CD4-positive, alpha-beta T cell treated with Interleukin-6 for 4 hours (primary cell): ENCODE data around the gene CNNM4.

Source experiments
- DNase-seq: peaks from one replicate; pipeline ENCODE4 v3.0.0-alpha.2; 2020; ENCODE audit warnings: mixed read lengths

The CNNM4 gene

DNA sequence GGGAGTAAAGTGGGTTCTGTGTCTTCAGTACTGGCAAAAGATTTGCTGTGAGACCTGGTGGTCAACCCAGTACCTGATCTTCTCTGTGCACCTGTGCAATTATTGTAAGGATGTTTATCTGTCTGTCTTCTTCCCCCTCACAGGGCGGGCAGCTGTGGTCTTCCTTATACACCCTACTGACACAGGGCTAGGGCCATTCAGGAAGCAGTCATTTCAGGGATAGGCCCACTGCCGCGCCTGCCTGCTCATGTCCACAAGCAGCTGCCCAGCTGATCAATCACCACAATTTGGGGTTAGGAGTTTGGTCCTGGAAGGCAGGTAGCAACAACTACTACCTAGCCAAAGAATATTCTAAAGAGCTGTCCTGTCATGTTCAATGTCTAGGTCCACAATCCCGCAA, 1.2 kb upstream of the CNNM4 start:
- no peak for DNase-seq

DNA sequence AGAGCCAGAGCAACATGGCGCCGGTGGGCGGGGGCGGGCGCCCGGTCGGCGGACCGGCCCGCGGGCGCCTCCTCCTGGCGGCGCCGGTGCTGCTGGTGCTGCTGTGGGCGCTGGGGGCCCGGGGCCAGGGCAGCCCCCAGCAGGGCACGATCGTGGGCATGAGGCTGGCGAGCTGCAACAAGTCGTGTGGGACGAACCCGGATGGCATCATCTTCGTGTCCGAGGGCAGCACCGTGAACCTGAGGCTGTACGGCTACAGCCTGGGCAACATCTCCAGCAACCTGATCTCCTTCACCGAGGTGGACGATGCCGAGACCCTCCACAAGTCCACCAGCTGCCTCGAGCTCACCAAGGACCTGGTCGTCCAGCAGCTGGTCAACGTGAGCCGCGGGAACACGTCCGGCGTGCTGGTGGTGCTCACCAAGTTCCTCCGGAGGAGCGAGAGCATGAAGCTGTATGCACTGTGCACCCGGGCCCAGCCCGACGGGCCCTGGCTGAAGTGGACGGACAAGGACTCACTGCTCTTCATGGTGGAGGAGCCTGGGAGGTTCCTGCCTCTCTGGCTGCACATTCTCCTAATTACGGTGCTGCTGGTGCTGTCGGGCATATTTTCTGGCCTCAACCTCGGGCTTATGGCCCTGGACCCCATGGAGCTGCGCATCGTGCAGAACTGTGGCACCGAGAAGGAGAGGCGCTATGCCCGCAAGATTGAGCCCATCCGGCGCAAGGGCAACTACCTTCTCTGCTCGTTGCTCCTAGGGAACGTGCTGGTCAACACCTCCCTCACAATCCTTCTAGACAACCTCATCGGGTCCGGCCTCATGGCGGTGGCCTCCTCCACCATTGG, 507 bp downstream of the CNNM4 start:
- no peak for DNase-seq

DNA sequence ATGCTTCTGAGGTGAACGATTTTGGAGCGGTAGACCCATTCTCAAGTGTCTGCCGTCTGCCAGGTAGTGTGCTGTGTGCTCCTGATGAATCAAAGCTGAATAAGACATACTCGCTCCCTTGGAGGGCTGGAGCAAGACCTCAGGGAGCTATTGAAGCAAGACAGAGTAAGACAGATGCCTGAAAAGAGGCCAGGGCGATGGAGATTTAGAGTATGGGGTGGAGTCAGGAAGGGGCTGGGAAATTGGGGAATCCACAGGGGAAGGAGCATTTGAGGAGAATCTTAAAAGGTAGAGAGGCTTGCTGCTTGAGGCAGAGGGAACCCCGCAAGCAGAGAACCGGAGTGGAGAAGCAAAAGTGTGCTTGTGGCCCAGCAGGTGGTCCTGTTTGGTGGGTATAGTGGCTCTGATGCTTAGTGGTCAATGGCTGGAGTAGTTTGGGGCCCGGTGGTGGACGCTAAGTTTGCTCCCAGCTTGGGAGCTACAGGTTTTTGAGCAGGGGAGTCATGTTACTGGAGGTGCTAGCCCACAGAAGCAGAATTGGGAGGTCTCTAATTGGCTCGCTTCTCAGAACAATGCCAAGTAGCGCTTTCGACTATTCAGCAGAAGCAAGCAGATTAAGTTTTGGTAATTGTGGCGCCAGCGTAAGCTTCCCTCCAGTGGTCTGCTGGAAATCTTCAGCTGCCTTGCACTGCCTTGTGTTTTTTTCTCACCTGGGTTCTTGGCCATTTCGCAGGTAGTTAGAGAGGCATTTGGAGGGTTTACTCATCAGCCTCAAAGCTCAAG, 2.0 kb downstream of the CNNM4 start:
- DNase-seq: no peak

DNA sequence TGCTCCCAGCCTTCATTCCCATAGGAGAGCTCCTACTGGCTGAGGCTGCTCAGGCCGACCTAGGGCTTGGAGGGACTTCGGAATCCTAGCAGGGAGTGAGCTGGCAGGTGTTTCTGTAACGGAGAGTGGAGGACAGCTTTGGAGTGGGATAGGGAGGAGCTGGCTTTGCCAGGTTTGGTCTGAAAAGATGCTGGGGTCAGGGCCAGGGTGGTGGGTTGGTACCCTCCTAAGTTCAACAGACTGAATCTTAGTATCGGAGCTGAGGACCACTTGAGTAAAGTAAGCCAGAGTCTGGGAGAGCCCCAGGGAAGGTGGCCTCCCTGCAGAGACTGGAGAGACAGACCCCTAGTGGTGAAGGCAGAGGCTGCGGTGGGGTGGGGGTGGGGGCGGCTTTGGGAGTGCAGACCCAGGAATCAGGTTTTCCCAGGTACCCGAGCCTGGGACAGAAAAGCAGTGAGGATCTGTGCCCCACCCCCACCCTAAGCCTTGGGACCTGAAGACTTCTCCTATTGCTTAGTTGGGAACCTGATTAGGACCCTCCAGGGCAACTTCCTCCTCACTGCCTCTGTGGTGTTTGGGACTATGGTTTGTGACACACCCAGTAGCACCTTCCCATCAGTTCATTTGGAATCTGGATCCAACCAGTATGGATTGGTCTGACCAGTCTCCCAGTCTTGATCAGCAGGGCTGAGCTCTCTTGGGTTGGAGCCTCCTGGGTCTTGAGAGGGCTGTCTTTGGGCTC, 3.0 kb downstream of the CNNM4 start:
- peak; percentile 43 for DNase-seq

DNA sequence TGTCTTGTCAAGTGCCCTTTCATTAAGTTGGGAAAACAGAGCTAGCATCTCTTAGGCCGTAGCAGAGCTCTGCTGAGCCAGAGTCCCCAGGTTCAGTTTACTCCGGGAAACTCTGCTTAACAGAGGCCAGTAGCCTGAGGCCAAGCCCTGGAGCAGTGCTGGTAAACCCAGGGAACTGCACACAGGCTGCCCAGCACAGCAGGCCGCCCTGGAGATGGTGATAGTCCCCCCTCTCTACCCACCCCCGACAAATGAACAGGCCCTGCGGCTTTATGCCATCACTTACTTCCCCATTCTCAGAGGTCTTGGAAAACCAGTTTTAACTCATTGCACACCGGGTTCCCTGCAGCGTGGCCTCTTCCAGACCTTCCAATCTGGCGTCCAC, 3.5 kb downstream of the CNNM4 start:
- DNase-seq: no peak

DNA sequence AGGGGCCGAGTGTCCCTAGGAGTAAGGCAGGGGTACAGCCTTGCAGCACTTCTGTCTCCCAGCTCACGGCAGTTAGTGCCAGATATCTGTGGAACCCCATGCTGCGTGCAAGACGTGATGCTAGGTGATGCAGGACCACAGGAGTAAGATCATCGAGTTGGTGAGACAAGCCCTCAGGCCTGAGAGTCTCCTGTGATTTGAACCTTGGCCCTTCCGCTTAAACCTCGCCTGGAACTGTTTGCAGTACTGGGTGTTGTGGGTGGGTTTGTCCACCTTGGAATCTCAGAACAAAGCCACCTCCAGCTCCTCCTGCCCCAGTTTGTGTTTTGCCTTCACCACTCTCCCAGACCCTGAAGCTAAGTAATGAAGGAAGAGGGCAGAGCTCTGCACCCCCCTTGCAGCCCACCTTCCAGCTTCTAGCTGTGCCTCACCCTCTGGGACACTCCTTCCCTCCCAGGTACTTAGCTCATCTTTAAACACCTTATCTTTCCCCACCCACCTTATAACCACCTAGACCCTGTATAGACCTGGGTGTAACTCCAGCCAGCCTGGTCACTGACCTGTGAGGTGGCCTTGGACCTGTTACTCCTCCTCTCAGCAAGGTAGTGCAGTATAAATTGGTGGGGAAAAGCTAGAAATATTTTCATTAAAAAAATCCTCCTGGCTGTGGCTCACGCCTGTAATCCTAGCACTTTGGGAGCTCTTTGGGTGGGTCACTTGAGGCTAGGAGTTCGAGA, 6.6 kb downstream of the CNNM4 start:
- no peak for DNase-seq

DNA sequence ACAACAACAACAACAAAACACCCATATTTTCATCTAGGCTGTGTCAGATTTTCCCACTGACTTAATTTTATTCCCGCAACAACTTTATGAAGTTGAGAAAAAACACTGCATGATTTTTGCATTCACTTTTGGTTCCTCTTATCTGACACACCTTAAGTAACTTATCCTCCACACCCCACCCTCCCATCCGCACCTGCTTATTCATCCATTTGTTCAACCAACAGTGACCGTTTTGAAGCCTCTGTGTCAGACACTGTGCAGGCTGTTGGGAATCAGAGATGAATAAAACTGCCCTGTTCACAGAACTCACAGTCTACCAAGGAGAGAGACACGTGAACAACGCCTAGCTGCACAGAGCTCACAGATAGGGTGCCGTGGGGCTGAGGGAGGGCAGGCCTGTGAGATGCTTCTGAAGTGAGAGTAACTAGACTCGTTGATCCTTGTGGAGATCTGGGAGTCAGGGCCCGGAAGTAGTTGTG, 7.4 kb downstream of the CNNM4 start:
- DNase-seq: no peak

DNA sequence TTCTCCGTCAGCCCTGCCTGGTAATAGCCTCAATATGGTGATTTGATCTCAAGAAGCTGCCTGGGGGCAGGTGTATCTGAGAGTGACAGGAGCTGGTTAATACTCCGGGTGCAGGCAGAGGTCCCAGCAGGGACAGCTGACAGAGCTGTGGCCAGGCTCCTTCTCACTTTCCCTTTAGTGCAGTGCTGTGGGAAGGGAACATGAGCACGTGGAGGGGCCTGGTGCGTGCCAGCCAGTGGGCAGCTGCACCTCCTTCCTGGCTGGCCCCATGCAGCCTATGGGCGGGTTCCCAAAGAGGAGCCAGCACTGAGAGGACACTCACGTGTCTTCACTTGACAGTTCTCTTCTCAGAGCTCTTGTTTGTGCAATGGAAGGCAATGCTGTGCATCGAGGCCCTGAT, 9.1 kb downstream of the CNNM4 start:
- no peak for DNase-seq

DNA sequence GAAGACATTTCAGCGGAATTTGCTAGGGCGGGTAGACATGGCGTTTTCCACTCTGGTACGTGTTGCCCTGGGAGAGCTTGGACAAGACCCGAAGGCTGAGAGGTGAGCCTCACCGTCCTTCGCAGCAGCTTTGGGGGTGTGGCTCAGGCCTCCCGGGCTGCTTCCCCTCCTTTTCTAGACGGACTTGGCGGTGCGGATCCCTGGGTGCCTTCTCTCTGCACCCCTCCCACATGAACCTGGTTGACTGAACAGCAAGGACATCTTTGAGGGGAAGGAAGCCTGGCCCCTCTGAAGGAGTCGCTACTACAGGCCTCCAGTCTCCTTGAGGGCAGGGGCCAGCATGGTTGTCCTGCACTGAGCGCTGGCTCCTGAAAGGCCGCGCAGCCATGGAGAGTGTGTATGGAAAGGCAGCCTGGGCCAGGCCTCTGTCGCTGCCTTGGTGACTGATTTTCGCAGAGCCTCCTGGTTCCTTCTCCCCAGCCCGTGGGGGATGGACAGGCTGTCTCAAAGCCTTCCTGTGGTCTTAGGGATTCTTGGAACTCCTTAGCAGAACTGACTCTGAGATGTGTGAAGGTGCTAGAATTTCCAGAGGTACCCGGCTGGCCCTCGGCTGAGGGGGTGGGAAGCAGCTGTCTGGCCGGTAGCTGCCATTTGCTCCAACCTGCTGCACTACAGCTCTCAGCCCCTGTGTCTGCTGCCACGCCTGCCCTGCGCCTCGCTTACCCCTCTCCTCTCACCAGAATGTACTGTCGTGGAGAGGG, 9.9 kb downstream of the CNNM4 start:
- DNase-seq: no peak

DNA sequence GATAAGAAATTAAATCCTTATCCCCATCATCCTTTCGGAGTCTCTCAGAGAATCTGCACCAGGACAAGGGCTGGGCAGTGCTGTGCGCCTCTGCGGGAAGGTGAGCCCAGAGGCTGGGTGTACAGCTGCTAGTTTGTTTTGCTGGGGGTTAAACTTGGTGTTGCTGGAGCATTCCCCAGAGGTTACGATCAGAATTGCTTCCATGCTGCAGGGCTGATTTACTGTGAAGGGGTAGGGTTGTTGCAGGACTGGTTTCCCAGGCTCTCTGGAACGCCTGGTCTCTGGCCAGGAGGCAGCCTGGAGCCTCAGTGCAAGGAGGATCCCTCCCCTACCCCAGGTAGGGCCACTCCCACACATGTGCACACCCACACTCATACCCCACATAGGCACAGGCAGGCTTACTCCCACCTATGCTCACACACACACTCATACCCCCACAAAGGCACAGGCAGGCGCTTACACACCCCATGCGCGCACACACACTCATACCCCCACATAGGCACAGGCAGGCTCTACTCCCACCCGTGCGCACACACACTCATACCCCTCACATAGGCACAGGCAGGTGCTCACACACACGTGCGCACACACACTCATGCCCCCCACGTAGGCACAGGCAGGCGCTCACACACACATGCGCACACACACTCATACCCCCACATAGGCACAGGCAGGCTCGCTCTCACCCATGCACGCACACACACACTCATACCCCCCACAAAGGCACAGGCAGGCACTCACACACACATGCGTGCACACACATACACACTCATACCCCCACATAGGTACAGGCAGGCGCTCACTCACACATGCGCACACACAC, 11.3 kb downstream of the CNNM4 start:
- no peak for DNase-seq

DNA sequence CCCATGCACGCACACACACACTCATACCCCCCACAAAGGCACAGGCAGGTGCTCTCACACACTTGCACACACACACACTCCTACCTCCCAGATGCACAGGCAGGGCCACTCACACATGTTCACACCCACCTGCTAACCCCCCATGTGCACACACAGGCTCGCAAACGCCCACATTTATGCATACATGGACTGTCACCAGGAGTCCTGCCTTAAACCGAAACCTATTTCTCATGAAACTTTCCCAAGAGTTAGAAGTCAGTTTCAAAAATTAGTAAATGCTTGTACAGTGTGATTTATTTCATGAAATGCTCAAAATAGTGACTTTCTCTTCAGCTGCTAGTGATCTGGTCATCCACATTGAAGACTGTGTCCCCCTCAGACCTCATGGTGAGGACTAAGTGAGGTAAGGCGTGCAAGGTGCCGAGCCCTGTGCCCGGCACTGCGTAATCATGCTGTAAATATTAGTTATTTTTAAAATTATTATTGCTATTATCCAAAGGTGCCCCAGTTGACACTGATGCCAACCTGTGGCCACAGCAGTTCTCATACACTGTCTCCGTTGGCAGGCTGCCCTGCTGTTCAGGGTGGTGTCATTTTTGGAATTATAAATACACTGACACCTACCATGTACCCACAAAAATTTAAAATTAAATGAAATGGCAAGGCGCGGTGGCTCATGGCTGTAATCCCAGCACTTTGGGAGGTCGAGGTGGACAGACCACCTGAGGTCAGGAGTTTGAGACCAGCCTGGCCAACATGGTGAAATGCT, 12.4 kb downstream of the CNNM4 start:
- no peak for DNase-seq

DNA sequence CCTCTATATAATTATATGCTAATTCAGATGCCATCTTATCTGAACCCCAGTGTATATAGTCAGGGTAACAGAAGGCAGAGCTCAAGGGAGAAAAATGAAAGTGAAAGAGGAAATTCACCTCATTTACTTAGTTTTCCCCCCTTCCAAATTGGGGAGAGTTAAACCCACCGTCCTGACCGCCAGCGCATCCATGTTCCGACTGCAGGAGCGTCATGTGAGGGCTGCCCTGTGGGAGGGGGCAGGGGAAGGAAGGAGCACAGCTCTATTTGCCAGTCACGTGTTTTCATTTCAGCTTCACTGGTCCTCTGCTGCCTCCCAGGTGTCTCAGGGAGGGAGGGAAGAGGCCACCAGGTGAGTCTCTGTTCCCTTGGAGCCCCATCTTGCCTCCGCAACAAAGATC, 13.2 kb downstream of the CNNM4 start:
- peak; percentile 66 for DNase-seq

DNA sequence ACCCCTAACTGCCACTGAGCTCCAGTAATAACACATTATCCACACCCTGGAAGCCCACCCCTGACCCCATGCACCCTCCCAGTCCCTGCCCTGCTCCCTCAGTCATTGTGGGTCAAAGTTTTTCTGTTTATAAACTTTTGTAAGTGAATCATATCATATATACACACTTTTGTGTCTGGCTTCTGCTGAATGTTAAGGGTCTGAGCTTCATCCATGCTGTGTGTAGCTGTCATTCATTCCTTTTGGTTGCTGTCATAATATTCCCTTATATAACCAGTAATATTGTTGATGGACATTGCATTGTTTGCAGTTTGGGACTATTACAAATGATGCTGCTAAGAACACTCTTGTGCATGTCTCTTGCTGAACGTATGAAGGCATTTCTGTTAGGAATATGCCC, 14.5 kb downstream of the CNNM4 start:
- DNase-seq: no peak

DNA sequence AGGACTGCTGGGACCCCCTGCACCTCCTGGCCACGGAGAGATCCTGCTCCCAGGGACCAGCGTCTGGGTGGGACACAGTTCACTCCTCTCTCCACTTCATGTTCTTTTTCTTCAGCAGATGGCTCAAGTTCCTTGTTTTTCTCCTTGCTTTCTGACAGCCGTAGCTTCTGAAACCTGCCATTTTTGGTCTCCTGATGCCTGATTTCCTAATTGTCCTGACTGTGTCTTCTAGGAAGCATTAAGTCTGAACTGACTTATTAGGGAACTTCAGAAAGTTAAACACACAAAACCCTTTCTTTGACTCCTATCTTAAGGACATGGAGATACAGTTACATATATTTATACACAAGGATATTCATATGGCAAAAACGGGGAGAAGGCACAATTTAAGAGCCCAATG, 22.7 kb downstream of the CNNM4 start:
- no peak for DNase-seq

DNA sequence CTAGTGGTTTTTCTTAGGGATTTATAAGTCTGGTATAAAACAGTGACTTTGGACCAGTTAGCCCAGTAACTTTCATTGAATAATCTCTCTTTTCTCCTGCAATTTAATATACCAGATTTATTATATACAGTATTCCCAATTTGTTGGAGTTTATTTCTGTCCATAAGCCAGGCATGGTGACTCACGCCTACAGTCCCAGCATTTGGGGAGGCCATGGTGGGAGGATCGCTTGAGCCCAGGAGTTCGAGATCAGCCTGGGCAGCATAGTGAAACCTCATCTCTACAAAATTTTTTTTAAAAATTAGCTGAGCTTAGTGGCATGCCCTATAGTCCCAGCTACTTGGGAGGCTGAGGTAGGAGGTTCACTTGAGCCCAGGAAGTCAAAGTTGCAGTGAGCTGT, 26.7 kb downstream of the CNNM4 start:
- DNase-seq: no peak

DNA sequence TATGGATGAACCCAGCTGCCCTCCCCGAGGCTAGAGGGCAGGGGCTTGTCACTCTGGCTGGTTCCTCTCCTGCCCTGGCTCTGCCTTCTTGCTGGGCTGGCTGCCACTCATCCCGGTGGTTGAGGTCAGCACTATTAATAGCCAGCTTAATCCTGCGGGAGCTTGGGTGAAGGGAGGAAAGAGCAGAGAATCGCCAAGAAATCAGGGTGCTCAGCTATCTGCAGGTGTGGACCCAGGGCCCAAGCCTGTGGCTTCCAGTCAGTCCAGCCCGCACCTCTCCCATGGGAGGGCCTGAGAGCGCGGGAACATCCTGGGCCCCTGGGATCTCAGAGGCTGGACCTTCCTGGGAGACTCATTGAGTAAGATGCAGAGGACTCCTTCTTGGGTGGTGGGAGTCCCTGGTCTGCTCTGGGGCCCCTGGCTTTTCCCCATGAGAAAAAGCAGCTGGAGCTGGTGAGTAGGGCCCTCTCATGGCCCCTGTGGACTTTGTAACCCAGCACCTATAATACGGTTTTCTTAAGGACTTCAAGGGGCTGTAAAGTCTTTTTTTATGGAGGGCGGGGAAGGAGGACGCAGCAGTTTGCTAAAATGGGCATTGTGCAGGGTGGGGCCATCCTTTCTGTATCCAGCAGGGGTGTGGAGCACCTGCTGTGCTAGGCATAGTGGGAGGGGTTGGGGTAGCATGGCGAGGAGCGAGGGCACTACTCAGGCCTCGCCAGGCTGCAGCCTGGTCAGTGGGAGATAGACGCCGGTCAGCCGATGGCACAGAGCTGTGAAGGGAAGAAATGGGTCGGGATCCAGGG, 27.9 kb downstream of the CNNM4 start:
- no peak for DNase-seq

DNA sequence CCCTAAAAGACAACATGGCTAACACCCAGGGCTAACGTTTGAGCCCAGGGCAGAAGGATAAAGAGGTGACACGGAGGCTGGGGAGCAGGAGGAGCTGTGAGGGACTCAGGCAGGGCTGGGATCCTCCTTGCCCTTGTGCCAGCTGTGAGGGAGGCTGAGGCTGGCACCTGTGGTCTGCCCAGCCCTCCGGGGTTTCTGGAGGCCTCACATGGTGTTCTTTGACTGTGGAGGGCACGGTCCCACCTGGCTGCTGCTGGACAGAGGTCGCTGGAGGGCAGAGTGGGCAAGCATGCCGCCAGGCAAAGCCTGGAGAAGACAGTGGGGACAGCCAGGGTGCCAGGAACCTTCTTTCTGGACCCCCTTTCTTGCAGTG, 28.5 kb downstream of the CNNM4 start:
- no peak for DNase-seq

DNA sequence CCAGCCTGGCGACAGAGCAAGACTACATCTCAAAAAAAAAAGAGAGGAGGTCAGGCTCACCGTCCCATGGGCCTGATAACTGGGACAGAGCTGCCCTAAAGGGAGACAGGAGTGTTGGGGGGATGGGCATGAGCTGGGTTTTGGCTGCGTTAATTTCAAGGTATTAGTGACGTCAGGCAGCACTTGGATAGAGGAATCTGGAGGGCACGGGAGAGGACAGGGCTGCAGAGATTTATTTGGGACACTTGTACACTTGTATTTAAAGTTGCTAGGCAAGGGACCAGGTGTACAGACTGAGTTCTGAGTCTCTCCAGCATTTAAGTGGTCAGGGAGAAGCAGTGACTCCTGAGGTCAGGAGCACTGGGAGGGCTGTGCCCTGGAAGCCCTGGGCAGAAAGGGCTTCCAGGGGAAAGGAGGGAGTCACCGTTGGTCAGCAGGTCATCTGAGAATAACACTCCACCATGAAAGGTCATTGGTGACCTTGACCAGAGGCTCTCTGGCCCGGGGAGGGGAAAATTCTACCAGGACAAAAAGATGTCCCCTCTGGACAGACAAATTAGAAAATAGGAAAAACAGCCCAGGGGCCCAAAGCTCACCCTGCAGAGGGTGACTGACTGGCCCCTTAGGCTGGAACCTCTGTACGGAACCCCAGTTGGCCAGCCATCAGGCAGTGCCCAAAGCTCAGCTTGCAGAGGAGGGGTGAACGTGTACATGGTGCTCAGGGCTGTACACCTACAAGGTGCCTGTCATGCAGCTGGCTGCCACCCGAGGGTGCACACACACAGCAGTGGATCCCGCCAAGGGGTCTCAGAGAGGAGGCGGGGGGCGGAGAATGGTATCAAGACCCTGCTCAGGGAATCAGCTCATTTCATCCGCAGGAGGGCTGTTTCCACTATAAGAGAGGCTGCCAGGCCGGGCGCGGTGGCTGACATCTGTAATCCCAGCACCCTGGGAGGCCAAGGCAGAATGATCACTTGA, 32.4 kb downstream of the CNNM4 start:
- DNase-seq: no peak
